ENCODE data around the gene DZIP3. TPM values are rescaled to one million over a fixed set of nuclear protein-coding genes. Genes with fewer than 3 reads are reported as not detected.

DZIP3 gene
- total RNA-seq, 1 experiment from 2014 or later: 20.9 TPM

DNA sequence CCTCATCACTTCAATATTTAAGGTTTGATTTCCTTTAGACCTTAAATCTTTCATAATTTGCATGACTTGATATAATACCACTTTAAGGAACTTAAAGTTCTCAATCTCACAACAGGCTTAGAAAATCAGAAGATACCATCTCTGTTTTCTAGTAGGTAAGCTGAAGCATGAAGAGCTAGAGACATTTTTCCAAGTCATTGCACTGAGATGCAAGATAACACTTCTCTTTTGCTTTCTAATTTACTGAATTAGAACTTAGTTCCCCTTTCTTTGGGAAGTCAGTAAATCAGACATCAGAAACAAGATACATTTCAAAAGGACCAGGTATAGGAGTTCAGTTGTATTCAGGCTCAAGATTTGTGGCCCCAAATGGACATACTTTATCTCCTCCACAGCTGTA lies 79.7 kb downstream of the DZIP3 start:
- TF ChIP-seq, protein P1, sequence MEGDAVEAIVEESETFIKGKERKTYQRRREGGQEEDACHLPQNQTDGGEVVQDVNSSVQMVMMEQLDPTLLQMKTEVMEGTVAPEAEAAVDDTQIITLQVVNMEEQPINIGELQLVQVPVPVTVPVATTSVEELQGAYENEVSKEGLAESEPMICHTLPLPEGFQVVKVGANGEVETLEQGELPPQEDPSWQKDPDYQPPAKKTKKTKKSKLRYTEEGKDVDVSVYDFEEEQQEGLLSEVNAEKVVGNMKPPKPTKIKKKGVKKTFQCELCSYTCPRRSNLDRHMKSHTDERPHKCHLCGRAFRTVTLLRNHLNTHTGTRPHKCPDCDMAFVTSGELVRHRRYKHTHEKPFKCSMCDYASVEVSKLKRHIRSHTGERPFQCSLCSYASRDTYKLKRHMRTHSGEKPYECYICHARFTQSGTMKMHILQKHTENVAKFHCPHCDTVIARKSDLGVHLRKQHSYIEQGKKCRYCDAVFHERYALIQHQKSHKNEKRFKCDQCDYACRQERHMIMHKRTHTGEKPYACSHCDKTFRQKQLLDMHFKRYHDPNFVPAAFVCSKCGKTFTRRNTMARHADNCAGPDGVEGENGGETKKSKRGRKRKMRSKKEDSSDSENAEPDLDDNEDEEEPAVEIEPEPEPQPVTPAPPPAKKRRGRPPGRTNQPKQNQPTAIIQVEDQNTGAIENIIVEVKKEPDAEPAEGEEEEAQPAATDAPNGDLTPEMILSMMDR (IDR thresholded peaks at IDR 0.05; ENCODE audit: insufficient read depth in 1 of 2, low read depth in 1 of 2, low read length in 1 of 2, severe bottlenecking in 1 of 2, unreplicated experiment in 1 of 2): no peak
- ChIA-PET POLR2A (no interaction called here), CTCF (no interaction called here)
- Mint-ChIP-seq H3K27me3 (ENCODE audit: insufficient read depth, unreplicated experiment) (no peaks in the 10 kb centered on the region), H3K4me1 (ENCODE audit: low read depth, unreplicated experiment) (no peaks in the 10 kb centered on the region), H3K4me3 (ENCODE audit: unreplicated experiment) (no peak overlapping the region), H3K27ac (ENCODE audit: unreplicated experiment) (no peak overlapping the region), H3K9me3 (ENCODE audit: unreplicated experiment) (no peaks in the 10 kb centered on the region), H3K36me3 (ENCODE audit: insufficient read depth, unreplicated experiment) (peaks cover 5% of the 10 kb centered on the region)
- BruUV-seq (replicated peaks): no TSS peak
- intact Hi-C loops (cut with micrococcal nuclease; ENCODE audit: unreplicated experiment): loop anchor here (10.0 kb wide), 1 partner anchor 184 kb away; no protein-coding TSS in a partner anchor
- DNase-seq: no peak
- Histone ChIP-seq H3K9me3 (no peaks in the 10 kb centered on the region), H3K36me3 (ENCODE audit: control insufficient read depth, insufficient read depth, low read length) (no peaks in the 10 kb centered on the region), H3K27me3 (replicated peaks; ENCODE audit: control insufficient read depth, insufficient read depth, low read length) (no peaks in the 10 kb centered on the region), H3K4me3 (ENCODE audit: low read depth, low read length) (no peak overlapping the region), H3K4me1 (no peaks in the 10 kb centered on the region)

DNA sequence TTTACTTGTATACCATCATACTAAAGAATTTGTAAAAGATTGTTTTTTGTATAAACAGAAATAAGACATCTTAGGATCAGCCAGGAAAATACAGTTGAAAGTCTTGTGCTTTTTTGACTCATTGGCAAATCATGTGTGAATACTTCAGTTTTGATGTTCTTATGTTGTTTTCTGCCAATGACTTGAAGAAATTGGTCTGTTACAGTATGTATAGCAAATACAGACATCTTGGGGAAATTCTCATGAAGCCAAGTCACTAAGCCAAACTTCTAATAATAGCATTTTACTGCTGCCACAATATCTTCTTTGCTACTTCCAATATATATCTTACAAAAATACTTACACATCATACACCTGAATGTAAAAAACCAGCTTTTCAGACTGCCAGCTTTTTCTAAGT lies 83.2 kb downstream of the DZIP3 start:
- Mint-ChIP-seq H3K4me3 (ENCODE audit: unreplicated experiment) (no peak overlapping the region), H3K27me3 (ENCODE audit: insufficient read depth, unreplicated experiment) (no peaks in the 10 kb centered on the region)
- CTCF ChIA-PET: no interaction called here

DNA sequence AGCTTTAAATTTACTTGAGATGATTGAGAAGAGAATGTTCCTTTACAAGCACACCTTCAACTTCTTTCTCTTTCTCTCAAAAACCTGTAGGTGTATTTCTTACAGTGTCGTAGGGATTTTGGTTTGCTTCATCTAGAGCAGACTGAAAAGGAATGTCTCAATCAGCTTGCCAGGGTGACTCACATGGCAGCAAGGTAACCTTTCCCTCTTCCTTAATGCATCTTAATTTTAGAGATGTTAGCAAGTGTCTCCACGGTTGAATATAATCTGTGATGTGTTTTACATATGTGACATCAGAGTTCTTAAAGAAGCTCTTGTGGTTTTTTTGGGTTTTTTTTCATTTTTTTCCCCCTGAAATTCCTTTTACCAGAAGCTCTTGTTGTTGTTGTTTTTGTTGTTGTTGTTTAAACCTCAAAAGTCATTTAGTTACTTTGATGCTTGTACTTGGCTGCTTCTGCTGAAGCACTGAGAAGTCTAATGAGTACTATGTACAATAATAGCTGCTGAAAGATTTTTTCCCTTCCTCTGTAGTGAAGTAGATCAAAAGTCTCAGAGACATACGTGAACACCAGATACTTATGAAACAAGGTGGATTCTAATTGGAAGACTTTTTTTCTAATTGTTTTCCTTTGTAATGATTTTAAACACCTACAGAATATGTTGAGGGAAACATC lies 84.6 kb downstream of the DZIP3 start:
- H3K4me3 Mint-ChIP-seq (ENCODE audit: unreplicated experiment): no peak overlapping the region
- ChIA-PET POLR2A (no interaction called here), CTCF (no interaction called here)
- Histone ChIP-seq H3K36me3 (ENCODE audit: control insufficient read depth, insufficient read depth, low read length) (no peaks in the 10 kb centered on the region), H3K4me1 (no peaks in the 10 kb centered on the region), H3K4me3 (ENCODE audit: low read depth, low read length) (no peak overlapping the region), H3K9me3 (no peaks in the 10 kb centered on the region), H3K27me3 (replicated peaks; ENCODE audit: control insufficient read depth, insufficient read depth, low read length) (no peaks in the 10 kb centered on the region)
- H3K27me3 Mint-ChIP-seq (ENCODE audit: insufficient read depth, unreplicated experiment): no peaks in the 10 kb centered on the region
- no peak overlapping the region for H3K27ac Mint-ChIP-seq (ENCODE audit: unreplicated experiment)
- no TSS peak for BruUV-seq (replicated peaks)
- intact Hi-C loops (cut with micrococcal nuclease; ENCODE audit: unreplicated experiment): no loop called here
- no peaks in the 10 kb centered on the region for H3K4me1 Mint-ChIP-seq (ENCODE audit: low read depth, unreplicated experiment)
- no peaks in the 10 kb centered on the region for H3K9me3 Mint-ChIP-seq (ENCODE audit: unreplicated experiment)
- DNase-seq: no peak
- TF ChIP-seq, protein P1 (IDR thresholded peaks at IDR 0.05; ENCODE audit: insufficient read depth in 1 of 2, low read depth in 1 of 2, low read length in 1 of 2, severe bottlenecking in 1 of 2, unreplicated experiment in 1 of 2): no peak
- H3K36me3 Mint-ChIP-seq (ENCODE audit: insufficient read depth, unreplicated experiment): peaks cover 9% of the 10 kb centered on the region

More for the DNA sequence above, 83.2 kb downstream of the DZIP3 start:
- no TSS peak for BruUV-seq (replicated peaks)
- Histone ChIP-seq H3K36me3 (ENCODE audit: control insufficient read depth, insufficient read depth, low read length) (no peaks in the 10 kb centered on the region), H3K4me1 (no peaks in the 10 kb centered on the region), H3K4me3 (ENCODE audit: low read depth, low read length) (no peak overlapping the region), H3K9me3 (no peaks in the 10 kb centered on the region), H3K27me3 (replicated peaks; ENCODE audit: control insufficient read depth, insufficient read depth, low read length) (no peaks in the 10 kb centered on the region)
- Mint-ChIP-seq H3K9me3 (ENCODE audit: unreplicated experiment) (no peaks in the 10 kb centered on the region), H3K27ac (ENCODE audit: unreplicated experiment) (no peak overlapping the region), H3K36me3 (ENCODE audit: insufficient read depth, unreplicated experiment) (peaks cover 5% of the 10 kb centered on the region), H3K4me1 (ENCODE audit: low read depth, unreplicated experiment) (no peaks in the 10 kb centered on the region)
- TF ChIP-seq, protein P1 (IDR thresholded peaks at IDR 0.05; ENCODE audit: insufficient read depth in 1 of 2, low read depth in 1 of 2, low read length in 1 of 2, severe bottlenecking in 1 of 2, unreplicated experiment in 1 of 2): no peak
- intact Hi-C loops (cut with micrococcal nuclease; ENCODE audit: unreplicated experiment): no loop called here
- no peak for DNase-seq
- POLR2A ChIA-PET: no interaction called here
